Measurements from ENCODE around the gene F12.
"Not testable (repeated sequence)": the region's sequence is repeated elsewhere in the genome, so short reads cannot be mapped to it uniquely, and the experiment has no call there.

The F12 gene

GRCh38 chr5:177370488-177371119 lies 38.8 kb downstream of the F12 start:
- DNase-seq (ENCODE audit: low spot score) (peak; percentile 92), FAIRE-seq (peak; percentile 67)

- FAIRE-seq: no peak
These were observed 39.5 kb downstream of the F12 start for GRCh38 chr5:177369645-177370440.

GRCh38 chr5:177368869-177369644 lies 40.3 kb downstream of the F12 start:
- DNase-seq (ENCODE audit: low spot score) (no peak), FAIRE-seq (no peak)

More at GRCh38 chr5:177369645-177370440, 39.5 kb downstream of the F12 start:
- DNase-seq (ENCODE audit: low spot score): no peak

- DNase-seq (ENCODE audit: low spot score) (no peak), FAIRE-seq (no peak)
These were observed 41.1 kb downstream of the F12 start for GRCh38 chr5:177367981-177368868.

- FAIRE-seq (no peak), DNase-seq (ENCODE audit: low spot score) (no peak)
These were observed 42.0 kb downstream of the F12 start for GRCh38 chr5:177367323-177367848.

GRCh38 chr5:177366528-177367322 lies 42.6 kb downstream of the F12 start:
- DNase-seq (ENCODE audit: low spot score): no peak
- FAIRE-seq: no peak

- FAIRE-seq: no peak
- no peak for DNase-seq (ENCODE audit: low spot score)
These were observed 43.4 kb downstream of the F12 start for GRCh38 chr5:177365845-177366527.

GRCh38 chr5:177364159-177364962 lies 45.0 kb downstream of the F12 start:
- FAIRE-seq: no peak
- no peak for DNase-seq (ENCODE audit: low spot score)

GRCh38 chr5:177363565-177363964 lies 45.8 kb downstream of the F12 start:
- DNase-seq (ENCODE audit: low spot score) (no peak), FAIRE-seq (no peak)

GRCh38 chr5:177362610-177363507 lies 46.5 kb downstream of the F12 start:
- FAIRE-seq: no peak
- no peak for DNase-seq (ENCODE audit: low spot score)

- FAIRE-seq (no peak), DNase-seq (ENCODE audit: low spot score) (no peak)
These were observed 47.1 kb downstream of the F12 start for GRCh38 chr5:177362292-177362609.

GRCh38 chr5:177361418-177362291 lies 47.7 kb downstream of the F12 start:
- DNase-seq (ENCODE audit: low spot score) (no peak), FAIRE-seq (no peak)

GRCh38 chr5:177360740-177361139 lies 48.6 kb downstream of the F12 start:
- FAIRE-seq; DNase-seq (ENCODE audit: low spot score): not testable (repeated sequence)

GRCh38 chr5:177359860-177360259 lies 49.5 kb downstream of the F12 start:
- DNase-seq (ENCODE audit: low spot score) (no peak), FAIRE-seq (no peak)

- FAIRE-seq: no peak
These were observed 49.9 kb downstream of the F12 start for GRCh38 chr5:177359451-177359851.

GRCh38 chr5:177358370-177358819 lies 51.0 kb downstream of the F12 start:
- DNase-seq (ENCODE audit: low spot score) (no peak), FAIRE-seq (no peak)

More at GRCh38 chr5:177359451-177359851, 49.9 kb downstream of the F12 start:
- DNase-seq (ENCODE audit: low spot score): no peak
